HS-5 (cell line): ENCODE measurements around the gene FAM216B.
"Not testable (repeated sequence)": the region's sequence is repeated elsewhere in the genome, so short reads cannot be mapped to it uniquely, and the experiment has no call there.

Experiments used
- DNase-seq: peaks from one replicate; pipeline ENCODE4 v3.0.0-alpha.2; 2012; ENCODE audit warnings: low read depth

FAM216B gene

DNA sequence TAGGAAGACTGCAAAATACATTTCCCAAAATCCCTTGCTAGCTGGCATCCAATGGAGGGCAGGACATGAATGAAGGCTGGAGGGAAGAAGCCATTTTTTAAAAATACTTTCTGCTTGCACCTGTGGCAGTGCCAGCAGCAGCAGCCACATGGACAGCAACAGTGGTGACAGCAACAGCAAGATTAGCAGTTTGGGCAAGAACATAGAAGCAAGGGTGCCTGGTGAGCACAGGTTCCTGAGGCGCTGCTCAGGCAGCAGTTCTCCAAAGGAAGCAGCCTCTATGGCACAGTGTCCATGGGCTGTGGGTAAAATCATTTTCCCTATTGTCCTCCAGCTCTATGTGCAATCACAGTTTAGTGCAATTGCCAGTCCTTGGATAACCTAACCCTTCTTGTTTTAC lies 1.3 kb upstream of the FAM216B start:
- DNase-seq: no peak

DNA sequence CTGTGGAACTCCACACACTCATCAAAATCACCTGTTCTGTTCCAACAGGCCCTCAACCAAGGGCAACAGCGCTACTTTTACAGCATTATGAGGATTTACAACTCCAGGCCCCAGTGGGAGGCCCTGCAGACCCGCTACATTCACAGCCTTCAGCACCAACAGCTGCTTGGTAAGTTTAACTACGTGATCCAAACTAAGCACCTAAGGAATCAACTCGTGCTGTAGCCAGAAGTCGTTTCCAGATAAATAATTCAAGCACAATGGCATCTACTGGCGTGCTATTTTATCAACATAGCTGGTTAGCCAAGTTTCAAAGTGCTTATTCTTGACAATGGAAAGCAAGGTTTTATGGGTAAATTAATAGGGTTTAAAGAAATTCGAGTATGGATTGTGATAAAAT lies 5.3 kb downstream of the FAM216B start:
- no peak for DNase-seq

DNA sequence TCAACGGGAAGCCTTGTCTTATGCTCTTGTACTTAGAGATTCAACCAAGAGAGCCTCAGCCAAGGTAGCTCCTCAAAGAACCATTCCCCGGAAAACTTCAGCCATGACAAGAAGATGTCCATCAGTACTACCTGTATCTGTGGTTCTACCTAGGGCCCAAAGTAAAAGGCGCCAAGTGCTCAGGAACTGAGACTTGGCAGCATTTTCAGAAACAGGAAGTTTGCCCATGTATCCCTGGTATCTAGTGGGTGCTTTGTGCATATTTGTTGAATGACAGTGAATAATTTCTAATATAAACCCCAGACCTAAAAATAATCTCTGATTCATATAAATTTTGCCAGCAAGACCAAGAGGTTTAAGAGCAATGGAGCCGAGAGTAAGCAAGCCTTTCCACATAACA lies 7.2 kb downstream of the FAM216B start:
- DNase-seq: no peak

DNA sequence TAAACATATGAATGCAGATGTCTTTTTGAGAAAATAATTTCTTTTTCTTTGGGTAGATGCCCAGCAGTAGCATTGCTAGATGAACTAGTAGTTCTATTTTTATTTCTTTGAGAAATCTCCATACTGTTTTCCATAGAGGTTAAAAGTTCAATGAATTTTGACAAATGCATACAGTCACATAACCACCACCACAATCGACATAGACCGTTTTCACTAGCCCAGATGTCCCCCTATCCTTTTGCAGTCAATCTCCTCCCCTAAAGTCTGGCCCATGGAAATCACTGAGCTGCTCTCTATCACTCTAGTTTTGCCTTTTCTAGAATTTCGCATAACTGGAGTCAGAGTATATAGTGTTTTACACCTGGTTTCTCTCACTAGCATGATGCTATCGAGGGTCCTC lies 10.8 kb downstream of the FAM216B start:
- DNase-seq: no peak

DNA sequence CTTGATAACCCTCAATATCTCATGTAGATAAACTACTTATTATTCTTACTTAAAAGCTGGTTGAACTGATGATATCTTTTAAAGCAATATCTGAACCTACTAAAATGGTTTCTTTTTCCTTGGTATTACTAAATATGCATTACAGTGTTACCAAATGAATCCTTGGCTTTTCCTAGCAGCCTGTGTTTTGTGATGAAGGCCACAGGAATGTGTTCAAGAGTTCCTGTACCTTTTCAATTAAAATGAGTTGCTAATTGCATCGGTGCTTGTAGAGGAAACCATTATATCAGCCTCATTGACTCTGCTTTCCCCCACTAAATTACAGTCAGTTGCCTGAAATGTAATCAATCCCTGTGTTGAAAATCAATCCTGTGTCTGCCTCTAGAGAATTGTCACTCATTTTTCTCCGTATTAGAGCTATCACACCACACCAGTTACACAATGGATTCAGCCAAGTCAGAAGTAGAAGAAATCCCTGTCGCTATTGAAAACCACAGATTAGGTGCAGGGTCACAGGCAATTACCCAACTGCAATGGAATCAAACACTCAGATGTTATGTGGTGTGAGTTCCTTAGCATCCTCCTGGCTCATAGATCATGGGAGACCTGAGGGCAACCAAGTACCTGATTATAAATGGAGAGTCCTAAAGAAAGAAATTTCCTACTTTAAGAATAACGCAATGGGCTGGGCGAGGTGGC lies 13.3 kb downstream of the FAM216B start:
- DNase-seq: no peak

DNA sequence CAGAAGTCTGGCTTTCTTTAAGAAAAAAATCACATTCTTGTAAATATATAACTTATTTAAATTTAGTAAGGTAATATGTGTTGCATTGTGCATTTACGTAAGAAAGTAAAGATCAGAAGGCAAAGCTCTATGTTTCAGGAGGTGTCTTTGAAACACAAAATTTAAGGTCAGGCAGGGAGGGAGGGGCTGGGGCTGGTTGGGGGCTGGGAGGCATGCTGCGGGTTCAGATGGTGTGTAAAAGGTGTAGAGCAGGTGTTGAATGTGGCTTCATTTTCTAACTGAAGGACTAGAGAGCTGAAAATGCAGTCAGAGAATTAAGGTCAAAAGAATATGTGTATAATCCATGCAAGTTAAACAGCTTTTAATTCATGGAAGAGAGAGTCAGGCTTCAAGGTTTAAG lies 14.3 kb downstream of the FAM216B start:
- no peak for DNase-seq

DNA sequence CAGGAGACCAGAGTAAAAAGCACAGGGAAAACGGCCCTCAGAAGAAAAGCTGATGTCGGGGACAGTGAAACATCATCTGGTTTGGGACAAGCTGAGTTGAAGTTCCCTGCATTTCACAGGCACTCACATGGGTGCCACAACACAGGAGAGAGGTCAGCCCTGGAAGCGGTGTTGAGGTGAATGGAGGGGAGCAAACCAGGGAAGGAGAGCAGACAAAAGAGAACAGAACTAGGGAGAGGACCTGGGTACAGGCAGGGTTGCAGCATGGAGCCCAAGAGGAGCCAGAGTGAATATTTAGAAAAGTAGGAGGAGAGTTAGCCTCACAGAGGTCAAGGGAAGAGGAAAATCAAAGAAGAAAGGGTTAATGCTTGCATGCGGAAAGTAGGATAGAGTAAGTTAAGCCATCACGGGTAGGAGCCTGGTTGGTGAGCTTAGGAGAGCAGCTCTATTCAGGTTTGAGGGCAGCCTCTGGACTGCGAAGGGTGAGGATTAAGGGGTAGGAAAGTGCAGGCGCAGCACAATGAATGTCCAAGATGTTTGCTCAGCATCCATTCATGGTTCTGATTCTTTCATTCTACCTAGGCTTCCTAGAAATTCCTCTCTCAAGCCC lies 15.5 kb downstream of the FAM216B start:
- DNase-seq: no peak

DNA sequence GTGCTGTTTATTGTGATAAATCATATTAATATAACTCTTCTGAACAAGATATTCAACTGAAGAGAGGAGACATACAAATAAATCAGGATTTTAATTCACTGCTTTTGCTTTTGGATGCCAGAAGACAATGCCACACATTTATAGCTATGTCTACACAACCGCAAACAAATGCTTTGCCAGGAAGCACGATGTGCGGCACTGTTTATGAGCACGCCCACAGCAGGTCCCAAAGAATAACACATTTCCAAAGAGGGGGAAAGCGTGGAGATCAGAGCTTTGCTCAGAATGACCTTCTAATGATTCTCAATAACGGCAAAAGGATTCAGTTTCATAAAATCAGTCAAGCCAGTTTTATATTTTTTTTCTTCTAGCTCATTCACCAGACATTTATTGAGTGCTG lies 16.7 kb downstream of the FAM216B start:
- DNase-seq: no peak

DNA sequence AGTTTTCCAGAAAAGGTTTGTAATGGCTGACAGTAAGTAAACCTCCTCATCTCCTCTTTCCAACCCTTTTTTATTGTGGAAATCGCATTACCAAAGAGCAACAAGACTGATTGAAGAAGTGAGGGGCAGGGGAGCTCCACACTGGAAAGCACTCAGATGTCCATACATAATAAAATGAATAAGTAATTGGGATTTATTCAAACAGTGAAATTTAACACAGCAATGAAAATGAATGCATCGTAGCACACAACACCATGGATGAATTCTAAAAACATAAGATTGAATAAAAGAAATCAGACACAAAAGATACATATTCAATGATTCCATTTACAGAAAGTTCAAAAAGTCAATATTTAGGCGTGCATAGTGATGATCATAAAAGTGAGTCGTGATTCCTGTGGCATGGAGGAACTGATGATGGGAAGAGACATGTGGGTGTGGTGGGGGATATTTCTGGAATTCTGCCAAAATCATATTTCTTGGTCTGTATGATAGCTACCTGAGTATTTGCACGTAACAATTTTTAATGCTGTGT lies 18.8 kb downstream of the FAM216B start:
- no peak for DNase-seq

DNA sequence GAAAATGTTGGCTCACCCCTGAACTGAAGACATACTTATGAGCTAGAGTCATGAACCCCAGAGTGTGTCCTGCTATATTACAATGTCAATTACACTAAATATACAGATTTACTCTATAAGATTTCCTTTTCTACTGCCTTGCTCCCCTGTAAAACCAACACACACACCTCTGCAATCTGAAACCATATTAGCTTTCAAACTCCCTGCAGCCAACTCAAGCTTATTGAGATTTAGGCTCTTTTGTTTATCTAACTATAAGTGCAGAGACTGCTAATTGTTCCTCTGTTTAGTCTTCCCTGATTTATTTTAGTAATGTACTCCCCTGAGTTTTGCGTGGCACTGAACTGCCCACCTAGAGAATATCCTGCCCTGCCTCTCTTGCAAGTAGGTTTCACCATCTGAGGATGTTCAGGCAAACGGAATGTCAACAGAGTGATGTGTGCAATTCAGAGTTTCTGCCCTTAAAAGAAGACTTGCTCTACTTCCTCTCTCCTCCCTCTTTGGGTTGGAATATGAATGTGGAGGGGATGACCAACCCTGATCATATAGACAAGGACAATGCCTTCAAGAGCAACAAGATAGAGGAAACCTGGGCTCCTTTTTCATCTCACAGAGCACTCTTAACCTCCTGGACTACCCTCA lies 22.3 kb downstream of the FAM216B start:
- DNase-seq: no peak

DNA sequence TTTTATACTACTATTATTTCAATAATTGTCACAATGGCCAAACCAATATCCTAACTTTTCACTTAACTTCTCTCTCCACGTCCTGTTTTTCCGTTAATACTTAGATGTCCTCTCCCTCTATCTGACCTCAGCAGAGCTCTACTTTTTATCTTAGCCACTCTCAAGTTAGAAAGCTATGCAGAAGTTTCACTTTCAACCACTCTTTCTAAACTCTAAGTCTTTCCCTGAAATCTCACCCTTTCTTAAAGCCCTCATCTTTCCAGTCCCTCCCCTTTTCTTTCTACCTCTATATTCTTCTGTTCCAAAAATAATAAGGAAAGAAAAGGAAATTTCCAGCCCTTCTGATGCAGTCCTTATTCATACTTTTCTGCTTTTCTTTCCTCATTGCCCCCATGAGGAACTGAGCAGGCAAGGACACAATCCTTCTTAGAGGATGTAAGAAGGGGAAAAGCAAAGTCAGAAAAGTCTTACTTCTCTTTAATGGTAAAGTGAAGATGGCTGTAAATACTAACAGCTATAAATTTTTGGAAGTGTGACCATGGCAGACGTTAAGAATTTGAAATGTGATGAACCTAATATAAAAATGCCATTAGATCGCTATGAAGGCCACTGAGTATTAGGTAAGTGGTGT lies 23.0 kb downstream of the FAM216B start:
- no peak for DNase-seq

DNA sequence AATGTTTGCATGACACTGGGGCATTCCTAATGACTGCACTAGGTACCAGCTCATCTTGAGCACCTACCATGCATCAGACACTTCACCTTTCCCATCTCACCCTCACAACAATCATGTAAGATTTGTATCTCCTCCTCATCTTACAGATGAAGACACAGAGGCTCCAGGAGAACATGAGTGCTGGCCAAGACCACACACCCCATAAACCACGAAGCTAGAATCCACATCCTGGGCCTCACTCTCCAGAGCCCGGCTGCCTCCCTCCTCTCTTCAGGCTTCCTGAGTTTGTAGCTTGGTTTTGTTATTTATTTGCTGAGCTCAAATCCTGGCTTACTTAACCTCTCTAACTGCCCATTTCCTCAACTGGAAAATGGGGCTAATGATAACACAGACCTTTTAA lies 25.9 kb downstream of the FAM216B start:
- no peak for DNase-seq

DNA sequence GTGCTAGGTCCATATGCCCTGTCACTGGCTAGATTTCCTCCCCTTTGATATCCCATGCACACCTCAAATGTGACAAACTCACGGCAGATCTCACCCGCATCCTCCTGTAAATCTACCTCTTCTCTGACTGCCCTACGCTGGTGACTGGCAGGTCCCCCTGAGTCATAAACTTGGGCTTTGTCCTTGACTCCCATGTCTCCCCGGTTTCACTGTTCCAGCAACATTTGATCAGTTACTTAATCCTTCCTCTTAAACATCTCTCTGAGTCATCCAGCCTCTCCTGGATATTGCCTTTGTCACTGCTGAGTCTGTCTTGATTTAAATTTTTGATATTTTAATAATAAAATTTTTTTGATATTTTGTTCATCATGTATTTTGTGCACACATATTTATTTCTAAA lies 26.5 kb downstream of the FAM216B start:
- DNase-seq: no peak

DNA sequence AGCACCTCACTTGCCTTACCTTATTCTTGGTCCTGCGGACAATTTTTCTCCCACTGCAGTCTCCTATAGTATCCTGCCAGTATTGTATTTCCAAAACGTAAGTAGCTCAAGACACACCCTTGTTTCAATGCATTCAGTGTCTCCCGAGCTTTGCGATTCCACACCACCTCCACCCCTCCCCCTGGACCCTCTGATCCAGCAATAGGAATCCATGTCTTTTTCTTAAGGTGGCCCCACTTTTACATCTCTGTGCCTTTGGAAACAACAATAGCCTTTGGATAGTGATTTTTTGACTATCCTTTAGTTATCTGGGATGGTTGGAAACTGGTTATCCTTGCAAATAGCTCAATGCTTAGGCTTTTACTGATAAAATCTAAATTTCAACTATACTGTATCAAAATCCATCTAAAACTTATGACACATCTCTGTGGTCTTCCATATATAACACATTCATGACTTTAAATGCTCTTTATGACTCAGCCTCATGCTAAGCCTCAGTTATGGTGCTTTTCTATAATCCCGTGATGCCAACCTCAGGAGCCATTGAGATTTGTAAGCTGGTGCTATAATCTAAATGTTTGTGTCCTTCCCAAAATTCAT lies 27.1 kb downstream of the FAM216B start:
- DNase-seq: no peak

DNA sequence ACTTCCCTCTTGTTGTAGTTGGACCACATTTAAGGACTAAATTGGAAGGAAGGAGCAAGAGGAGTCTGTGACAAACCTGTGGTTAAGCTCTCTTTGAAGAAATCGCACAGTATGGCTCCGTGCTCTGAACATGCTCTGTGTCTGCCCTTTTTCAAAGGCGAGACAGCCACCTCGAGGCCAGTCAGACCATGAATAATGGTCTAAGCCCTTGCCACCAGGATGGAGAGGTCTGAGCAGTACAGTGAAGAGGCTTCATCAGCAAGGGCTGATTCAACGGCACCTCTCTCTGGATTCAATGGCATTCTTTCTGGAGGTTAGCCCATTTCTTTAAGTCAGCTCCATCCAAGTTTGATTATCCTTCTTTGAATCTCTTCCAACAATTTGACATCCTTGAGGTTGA lies 30.9 kb downstream of the FAM216B start:
- no peak for DNase-seq

DNA sequence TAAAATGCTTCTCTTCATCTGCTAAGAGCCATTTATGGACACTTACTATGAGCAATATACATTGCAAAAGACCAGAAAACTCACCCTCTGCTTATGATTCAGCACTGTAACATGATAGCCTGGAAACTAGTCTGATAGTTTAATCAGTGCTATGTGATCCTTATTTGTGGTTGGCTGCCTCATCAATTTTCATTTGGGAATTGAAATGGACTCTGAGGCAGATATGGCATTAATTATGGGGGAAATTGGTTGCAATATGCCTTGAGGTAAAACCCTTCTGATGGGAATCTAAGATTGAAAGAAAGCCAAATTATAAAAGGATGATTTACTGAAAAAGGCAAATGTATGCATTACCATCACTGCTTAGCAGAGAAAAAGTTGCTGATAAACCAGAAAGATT lies 33.5 kb downstream of the FAM216B start:
- DNase-seq: peak; percentile 53

DNA sequence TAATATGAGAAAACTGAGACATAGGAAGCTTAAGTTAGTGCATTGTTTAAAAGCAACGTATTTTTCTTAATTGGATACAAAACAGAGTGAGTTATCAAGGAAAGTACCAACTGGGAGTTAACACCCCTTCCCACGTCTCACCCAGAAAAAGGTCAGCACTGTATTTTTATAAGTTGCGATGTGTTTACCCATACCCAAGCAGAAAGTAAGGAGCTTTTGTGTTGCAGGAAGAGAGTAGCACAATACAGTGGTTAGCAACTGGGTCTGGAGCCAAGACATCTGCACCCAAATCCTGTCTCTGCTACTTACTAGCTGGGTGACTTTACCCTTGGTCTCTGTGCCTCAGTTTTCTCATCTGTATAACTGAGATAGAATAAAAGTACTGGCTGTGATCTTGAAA lies 34.3 kb downstream of the FAM216B start:
- DNase-seq: no peak

DNA sequence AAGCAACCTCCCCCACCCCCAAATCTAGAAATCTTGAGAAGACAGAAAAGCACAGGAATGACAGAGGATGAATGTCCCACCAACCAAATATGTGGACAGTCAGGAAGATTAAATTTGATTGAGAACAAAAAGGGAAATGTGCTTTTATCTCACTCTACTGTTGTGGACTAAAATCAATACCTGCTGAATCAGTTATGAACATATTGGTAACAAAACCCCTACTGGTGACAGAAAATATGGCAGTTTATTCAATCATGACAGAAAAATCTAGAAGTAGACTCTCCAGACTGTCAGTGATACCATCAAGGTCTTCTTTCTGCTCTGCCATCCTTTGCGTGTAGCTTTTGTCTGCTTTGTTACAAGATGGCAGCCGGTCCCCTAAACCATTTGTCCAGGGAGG lies 35.2 kb downstream of the FAM216B start:
- DNase-seq: no peak

DNA sequence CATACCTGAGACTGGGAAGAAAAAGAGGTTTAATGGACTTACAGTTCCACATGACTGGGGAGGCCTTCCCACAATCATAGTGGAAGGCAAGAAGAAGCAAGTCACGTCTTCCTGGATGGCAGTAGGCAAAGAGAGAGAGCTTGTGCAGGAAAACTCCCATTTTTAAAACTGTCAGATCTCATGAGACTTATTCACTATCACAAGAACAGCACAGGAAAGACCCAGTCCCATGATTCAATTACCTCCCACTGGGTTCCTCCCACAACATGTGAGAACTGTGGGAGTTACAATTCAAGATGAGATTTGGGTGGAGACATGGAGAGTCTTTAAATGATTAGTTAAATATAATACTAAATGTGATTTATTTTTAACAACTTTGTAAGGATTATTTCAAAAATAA lies 38.3 kb downstream of the FAM216B start:
- DNase-seq: not testable (repeated sequence)

DNA sequence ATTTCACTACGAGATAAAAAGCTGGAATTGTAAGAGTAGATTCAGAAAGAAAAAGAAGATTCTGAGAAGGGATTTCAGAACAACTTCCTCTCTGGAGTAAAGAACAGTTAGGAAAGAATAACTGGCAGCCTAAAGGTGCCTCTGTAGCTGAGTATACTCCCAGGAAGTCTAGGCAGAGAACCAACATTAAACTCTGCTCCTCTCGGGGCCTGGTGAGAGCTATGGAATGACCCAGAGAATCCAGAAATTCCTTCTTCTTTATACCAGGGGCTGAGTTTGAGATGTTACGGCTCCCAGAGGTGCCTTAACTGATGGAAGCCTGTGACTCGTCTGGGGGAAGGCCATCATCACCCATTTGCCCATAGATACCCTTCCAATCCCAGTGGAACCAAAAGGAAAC lies 39.1 kb downstream of the FAM216B start:
- DNase-seq: no peak

DNA sequence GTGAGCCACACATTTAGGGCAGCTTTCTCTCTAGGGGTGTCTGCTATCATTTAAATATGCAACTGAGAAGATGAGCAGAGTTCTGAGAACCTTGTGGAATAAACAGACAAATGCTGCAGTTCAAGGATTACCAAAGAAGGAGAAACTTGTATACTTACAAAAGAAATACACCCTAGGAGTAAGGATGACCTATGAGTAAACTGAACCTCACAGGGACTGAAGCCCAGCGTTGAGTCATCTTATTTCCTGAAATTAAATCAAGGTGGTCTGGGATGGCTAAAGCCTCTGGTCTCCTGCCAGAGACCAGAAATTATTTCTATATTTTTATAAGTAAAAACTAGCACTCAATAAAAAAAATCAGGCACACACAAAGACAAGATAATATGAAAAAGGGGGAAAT lies 40.1 kb downstream of the FAM216B start:
- no peak for DNase-seq

DNA sequence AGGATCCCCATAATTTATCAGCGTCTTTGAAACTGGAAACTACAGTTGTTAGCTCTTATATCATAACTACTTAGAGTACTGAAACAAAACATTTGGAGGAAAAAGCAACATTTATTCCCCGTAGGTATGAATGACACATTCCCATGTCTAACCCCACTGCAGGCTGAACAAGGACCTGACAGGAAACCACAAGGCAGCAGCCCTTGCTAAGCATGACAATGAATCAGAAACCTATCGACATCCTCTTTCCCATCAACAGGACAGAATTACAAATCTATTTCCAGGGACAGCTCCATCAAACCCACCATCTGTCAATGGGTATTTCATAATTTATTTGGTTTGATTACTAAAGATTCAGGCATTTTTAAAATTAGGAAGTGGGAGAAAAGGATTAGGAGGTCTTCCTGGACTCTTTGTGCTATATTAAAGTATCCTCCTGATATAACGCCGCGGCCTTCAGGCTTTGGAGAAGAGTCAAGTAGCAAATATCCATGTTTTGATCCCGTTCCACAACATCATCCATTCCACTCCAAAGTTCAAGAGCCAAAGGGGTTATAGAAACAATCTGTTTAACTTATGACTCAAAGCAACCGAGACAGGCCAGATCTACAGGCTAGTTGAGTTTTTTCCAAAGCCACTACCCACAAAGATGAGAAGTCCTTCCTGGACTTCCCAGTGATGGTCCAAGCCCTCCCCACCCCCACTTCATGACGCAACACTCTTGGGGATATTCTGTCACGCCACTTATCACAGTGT lies 51.1 kb downstream of the FAM216B start:
- DNase-seq: peak; percentile 52
